ENCODE results near the gene ADGRL3. TPM values are rescaled to one million over a fixed set of nuclear protein-coding genes. Genes with fewer than 3 reads are reported as not detected.

ADGRL3 gene
- total and polyA plus RNA-seq, 9 donors: 0.88 to 9.5 (median 2.5) TPM

GRCh38 chr4:62070291-62070852 is 870.2 kb downstream of the ADGRL3 start:
- Histone ChIP-seq H3K4me3 (no peak overlapping the region), H3K27ac (no peak overlapping the region), H3K27me3 (no peaks in the 10 kb centered on the region), H3K36me3 (no peaks in the 10 kb centered on the region), H3K4me1 (ENCODE audit: insufficient read depth) (no peaks in the 10 kb centered on the region), H3K9me3 (no peaks in the 10 kb centered on the region)
- intact Hi-C loops (cut with DNase I): no loop called here
- no peak for TF ChIP-seq POLR2A (IDR thresholded peaks at IDR 0.05)
- no peak for TF ChIP-seq CTCF (IDR thresholded peaks at IDR 0.05)
- no peak for TF ChIP-seq EP300 (IDR thresholded peaks at IDR 0.05)
- 94 to 97% (median 94%) methylated on average over 14 of the region's 14 CpGs for WGBS, 3 donors
- no peak for DNase-seq

- intact Hi-C loops (cut with DNase I): no loop called here
- TF ChIP-seq EP300 (IDR thresholded peaks at IDR 0.05) (no peak), POLR2A (IDR thresholded peaks at IDR 0.05) (no peak), CTCF (IDR thresholded peaks at IDR 0.05) (no peak)
- Histone ChIP-seq H3K4me3 (no peak overlapping the region), H3K9me3 (no peaks in the 10 kb centered on the region), H3K27ac (no peak overlapping the region), H3K36me3 (no peaks in the 10 kb centered on the region), H3K27me3 (no peaks in the 10 kb centered on the region), H3K4me1 (ENCODE audit: insufficient read depth) (no peaks in the 10 kb centered on the region)
- DNase-seq: no peak
- WGBS, 3 donors: 79 to 86% (median 82%) methylated on average over 2 of the region's 2 CpGs
These were observed 875.0 kb downstream of the ADGRL3 start for GRCh38 chr4:62075089-62075488.

GRCh38 chr4:62075521-62075920 is 875.4 kb downstream of the ADGRL3 start:
- 84 to 87% (median 85%) methylated on average over 3 of the region's 3 CpGs for WGBS, 3 donors
- DNase-seq: no peak

GRCh38 chr4:62077406-62077805 is 877.3 kb downstream of the ADGRL3 start:
- no peak for DNase-seq
- 73 to 79% (median 78%) methylated on average over 1 of the region's 1 CpG for WGBS, 3 donors
- no peaks in the 10 kb centered on the region for H3K4me1 ChIP-seq (ENCODE audit: insufficient read depth)
- H3K4me3 ChIP-seq: no peak overlapping the region
- intact Hi-C loops (cut with DNase I): no loop called here
- H3K9me3 ChIP-seq: no peaks in the 10 kb centered on the region
- TF ChIP-seq POLR2A (IDR thresholded peaks at IDR 0.05) (no peak), EP300 (IDR thresholded peaks at IDR 0.05) (no peak), CTCF (IDR thresholded peaks at IDR 0.05) (no peak)
- no peaks in the 10 kb centered on the region for H3K27me3 ChIP-seq
- no peaks in the 10 kb centered on the region for H3K36me3 ChIP-seq
- no peak overlapping the region for H3K27ac ChIP-seq

More at GRCh38 chr4:62075521-62075920, 875.4 kb downstream of the ADGRL3 start:
- H3K4me3 ChIP-seq: no peak overlapping the region
- H3K9me3 ChIP-seq: no peaks in the 10 kb centered on the region
- no peaks in the 10 kb centered on the region for H3K27me3 ChIP-seq
- no peaks in the 10 kb centered on the region for H3K4me1 ChIP-seq (ENCODE audit: insufficient read depth)
- intact Hi-C loops (cut with DNase I): no loop called here
- H3K36me3 ChIP-seq: no peaks in the 10 kb centered on the region
- no peak overlapping the region for H3K27ac ChIP-seq
- TF ChIP-seq POLR2A (IDR thresholded peaks at IDR 0.05): no peak
- TF ChIP-seq CTCF (IDR thresholded peaks at IDR 0.05): no peak
- TF ChIP-seq EP300 (IDR thresholded peaks at IDR 0.05): no peak
